GOT3 (cell line): ENCODE measurements around the gene METTL15.
"Not testable (repeated sequence)": the region's sequence is repeated elsewhere in the genome, so short reads cannot be mapped to it uniquely, and the experiment has no call there.

ENCODE experiments used
- DNase-seq: peaks from one replicate; lab custom pipeline; 2025; ENCODE audit warnings: mixed read lengths; lab: John Stamatoyannopoulos, UW

METTL15 gene, protein sequence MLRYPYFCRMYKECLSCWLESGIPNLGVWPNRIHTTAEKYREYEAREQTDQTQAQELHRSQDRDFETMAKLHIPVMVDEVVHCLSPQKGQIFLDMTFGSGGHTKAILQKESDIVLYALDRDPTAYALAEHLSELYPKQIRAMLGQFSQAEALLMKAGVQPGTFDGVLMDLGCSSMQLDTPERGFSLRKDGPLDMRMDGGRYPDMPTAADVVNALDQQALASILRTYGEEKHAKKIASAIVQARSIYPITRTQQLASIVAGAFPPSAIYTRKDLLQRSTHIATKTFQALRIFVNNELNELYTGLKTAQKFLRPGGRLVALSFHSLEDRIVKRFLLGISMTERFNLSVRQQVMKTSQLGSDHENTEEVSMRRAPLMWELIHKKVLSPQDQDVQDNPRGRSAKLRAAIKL

DNA sequence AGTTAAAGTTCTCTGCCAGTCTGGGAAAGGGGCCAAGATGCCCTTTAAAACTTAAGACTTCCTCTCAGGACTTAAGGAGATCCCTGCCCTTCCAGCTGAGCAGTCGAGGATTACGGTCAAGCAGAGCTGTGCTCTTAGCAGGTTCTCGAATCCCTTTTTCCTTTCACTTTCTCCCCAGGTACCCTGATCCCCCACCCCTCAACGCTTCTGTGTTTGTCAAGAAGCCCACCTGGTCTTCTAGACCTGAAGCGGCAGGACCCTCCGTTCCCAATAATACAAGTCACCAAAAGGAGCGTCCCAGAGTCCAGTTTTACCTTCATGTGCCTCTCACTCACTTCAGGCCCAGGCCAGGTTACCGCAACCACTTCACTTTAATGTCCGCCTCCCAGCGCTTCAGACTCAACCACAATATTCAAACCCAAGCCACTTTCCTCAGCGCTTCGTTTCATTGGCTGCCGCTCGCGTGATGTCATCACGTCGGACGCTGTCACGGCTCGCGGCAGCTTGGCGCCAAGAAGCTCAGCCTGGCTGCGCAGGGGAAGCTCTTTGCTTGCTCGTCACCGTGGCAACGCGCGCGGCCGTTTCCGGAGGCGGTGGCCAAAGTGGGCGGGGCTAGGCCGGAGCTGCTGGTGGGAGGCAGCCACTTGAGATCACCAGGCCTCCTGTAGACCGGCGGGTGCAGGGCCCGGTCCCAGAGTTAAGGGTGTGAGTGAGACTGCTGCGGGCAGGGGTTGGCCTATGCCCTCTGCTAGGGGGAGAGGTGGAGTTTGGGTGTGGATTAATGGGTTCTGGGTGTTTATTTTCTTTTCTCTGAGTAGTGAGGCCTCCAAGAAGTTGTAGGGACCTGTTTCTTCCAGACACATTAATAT is at the start of gene METTL15, which contains the start of gene KIF18A:
TSS of gene METTL15 (plus strand) at position 639 of the 869 bp plus-strand sequence. CDS start 4,947 bp downstream, outside the sequence.
TSS of gene KIF18A (minus strand) at position 407 of the 869 bp plus-strand sequence. CDS start 10,209 bp downstream, outside the sequence.
- peak; percentile 96 for DNase-seq

DNA sequence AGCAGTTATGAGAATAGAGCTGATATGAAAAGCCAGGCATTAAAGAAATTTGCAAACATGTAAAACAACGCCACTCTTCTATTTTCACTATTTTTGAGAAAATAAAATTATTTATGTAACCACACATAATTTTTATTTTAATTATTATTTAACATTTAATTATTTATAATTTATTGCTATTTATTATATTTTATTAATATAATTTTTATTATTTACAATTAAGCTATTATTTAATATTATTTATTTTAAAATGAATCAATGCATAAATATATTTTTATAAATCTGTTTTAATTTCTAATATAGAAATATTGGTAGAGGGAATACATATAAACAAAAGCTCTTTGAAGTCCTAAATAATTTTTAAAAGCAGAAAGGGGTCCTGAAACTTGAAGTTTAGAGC is 36.9 kb upstream of the METTL15 start:
- DNase-seq: no peak

DNA sequence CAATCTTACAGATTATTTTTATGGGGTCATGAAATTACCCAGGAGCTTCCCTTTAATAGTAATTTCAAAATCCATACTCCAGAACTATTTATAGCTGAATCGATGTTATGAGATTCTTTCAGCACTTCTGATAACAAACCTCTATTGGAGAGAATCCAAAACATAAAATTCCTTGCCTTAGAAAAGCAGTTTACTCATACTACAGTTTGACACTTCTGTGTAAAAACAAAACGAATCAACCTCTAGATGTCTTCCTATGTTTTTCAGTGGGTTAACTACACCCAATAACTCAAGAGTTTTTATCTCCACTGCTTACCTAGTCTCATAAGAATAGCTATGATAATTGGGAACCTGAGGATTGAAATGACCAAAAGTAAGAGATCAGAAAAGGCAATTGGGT is 35.9 kb upstream of the METTL15 start:
- DNase-seq: no peak

DNA sequence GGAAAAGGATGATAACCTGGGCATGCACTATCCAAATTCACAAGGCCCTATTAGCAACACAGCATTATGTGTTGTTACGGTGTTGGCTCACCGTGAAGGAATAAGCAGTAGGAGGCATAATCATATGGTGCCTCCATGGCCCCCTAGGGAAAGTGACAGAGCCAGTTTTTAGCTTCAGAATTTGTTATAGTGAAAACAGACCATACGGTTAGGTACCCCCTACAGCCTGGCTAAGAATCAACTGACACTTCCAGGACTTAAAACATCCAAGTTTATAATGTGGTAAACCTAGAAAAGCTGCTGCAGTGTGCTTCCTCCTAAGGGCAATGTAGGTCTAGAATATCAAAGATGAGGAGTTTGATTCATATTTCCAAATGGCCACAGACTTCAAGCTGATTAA is 30.7 kb upstream of the METTL15 start:
- DNase-seq: no peak

DNA sequence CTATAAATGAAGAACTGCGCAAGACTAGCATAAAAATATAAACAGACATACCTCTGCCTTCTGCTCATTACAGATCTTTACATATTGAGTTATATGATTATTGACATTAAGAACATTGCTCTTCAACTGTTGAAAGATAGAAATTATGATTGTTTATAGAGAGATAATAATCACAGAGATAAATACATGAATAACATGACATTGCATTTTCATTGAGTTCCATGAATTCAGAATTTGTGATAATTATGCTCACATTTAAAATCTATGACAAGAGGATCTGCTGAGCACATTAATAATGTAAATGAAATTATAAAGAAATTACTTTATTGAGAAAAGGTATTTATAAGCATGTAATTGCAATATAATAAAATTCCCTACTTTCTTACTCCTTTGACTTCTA is 25.1 kb upstream of the METTL15 start:
- no peak for DNase-seq

DNA sequence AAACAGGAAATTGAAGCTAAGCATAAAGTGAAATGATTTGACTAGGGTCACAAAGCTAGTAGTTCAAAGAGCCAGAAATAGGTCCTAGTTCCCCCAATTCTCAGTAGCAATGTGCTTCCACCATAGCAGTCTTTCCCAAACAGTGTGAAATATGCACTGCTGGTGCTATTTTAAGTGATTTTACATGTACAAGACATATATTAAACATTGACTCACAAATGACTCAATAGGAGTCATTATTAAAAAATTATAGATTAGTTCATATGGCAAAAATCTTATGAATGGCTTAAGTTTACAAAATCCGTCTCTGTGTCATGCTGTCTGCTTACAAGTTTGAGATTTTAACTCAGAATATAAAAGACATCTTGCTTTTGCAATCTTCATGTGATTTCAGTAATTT is 21.6 kb upstream of the METTL15 start:
- no peak for DNase-seq

DNA sequence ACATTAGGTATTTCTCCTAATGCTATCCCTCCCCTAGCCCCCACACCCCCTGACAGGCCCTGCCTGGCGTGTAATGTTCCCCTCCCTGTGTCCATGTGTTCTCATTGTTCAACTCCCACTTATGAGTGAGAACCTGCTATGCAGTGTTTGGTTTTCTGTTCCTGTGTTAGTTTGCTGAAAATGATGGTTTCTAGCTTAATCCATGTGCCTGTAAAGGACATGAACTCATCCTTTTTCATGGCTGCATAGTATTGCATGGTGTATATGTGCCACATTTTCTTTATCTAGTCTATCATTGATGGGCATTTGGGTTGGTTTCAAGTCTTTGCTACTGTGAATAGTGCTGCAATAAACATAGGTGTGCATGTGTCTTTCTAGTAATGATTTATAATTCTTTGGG is 21.0 kb upstream of the METTL15 start:
- not testable (repeated sequence) for DNase-seq

DNA sequence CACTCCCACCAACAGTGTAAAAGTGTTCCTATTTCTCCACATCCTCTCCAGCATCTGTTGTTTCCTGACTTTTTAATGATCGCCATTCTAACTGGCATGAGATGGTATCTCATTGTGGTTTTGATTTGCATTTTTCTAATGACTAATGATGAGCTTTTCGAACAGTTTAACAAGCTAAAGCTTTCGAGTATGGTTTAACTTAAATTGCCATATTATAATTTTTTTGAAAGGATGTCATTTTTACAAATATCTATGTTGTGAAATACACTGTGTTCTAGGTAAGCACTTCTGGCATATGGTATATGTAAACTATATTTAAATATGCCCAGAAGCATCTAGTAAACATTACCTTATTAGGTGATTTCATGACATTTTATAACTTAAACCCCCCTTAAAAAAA is 20.5 kb upstream of the METTL15 start:
- not testable (repeated sequence) for DNase-seq

DNA sequence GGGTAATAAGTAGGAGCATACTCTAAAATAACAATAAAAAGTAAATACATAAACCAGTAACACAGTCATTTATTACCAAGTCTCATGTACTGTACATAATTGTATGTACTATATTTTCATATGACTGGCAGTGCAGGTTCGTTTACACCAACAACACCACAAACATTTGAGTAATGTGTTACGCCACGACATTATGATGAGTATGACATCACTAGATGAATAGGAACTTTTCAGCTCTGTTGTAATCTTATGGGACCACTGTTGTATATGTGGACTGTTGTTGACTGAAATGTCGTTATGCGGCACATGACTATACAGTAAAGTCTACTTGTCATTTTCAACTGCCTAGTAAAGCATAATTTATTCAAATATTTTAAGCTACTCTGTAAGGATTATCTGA is 18.8 kb upstream of the METTL15 start:
- DNase-seq: no peak

DNA sequence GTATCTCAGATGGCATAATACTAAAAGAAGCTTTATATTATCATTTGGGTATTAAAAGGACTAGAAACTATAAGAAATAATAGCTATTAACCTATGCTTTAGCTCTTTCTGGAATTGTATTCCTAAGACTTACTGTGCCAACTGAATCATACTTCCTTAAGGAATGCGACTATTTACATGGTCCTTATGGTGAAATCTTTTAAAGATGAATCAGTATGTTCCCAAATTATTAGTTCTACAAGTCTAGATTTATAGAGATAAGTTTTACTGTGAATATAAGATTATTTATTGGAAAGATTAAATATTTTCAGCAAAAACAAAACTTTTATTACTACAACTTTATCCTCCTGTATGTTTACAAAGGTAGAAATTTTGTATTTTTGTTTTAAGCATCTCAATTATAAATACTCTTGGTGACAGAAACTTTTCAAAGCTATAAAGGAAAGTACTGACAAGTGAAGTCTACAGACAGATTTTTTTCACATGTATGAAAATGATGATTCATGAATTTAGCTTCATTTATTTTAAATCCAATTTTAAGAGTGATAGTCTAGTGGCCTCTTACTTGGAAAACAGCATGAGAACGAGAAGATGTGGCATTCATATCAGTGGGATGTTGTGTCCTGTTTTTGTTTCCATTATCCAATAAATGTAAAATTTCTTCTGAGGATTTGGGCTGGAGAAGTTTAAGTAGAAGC is 18.0 kb upstream of the METTL15 start:
- DNase-seq: no peak

DNA sequence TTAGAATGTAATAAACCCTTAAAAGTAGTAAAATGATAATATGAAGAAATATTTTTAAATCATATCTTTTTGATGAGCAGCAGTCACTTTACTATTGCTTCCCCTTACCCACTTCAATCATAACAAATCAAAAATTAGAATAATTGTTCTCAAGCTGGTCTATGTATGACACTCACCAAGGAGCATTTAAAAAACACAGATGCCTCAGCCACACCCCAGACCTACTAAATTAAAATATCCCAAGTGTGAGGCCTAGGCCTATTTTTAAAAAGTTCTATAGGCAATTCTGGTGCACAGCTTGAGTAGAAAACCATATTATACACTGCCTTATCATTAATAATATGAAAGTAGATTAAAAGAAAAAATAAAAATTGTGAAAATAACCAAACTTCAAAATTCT is 15.4 kb upstream of the METTL15 start:
- DNase-seq: no peak

DNA sequence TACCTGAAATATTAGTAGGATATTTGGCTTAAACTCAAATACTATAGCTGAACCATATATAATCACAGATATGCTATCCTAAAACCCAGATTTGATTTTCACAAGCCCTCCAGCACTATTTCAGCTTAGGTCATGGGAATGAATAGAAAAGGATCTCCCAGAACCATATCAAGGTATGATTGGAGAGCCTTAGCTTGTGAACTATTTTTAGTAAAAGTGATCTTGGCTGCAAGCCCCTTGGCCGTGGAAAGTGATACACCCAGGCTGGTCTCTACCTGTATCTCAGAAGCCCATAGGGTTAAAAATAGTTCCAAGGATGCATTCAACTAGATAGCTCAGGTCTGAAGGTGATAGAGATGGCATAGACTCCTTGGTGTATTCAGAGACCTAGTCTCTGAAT is 9.9 kb upstream of the METTL15 start:
- DNase-seq: no peak

DNA sequence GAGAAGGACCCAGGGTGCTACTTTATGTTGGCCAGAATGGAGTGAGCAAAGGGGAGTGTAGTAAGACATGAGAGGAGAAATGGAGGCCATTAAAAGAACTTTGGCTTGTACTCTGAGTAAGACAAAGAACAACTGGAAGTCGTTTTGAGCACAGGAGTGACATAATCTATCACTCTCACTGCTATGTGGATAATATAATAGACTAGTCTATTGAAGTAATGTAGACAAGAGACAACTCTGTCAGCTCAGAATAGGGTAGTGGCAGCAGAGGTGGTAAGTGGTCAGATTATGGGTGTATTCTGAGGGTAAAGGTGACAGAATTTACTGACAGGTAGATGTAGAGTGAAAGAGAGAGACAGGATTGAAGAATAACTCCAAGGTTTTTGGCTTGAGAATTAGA is 8.5 kb upstream of the METTL15 start:
- no peak for DNase-seq

DNA sequence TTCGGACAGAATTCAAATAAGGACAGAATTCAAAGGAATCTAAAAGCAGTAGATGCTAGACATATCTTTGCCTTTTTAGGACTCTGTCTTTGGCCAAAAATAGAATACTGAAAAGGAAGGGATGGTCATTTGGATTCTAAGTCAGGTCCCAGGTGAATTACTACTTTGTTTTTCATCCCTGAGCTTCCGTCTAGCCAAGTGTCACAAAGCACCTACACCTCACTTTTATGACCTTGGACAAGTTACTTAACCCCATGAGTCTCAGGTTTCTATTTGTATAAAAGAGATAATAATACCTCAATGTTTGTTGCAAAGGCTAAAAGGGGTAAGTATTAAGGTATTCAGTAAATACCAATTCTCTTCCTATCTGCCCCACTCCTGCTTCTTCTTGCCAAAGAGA is 7.5 kb upstream of the METTL15 start:
- no peak for DNase-seq

DNA sequence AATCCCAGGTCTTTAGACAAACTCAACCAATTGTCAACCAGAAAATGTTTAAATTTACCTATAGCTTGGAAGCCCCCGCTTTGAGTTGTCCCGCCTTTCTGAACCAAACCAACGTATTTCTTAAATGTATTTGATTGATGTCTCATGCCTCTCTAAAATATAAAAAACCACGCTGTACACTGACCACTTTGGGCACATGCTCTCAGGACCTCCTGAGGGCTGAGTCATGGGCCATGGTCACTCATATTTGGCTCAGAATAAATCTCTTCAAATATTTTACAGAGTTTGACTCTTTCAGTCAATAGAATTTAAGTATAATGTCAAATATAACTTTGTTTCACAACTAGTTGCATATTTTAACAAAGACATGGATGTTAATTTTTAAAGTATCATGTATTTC is 5.9 kb upstream of the METTL15 start:
- not testable (repeated sequence) for DNase-seq

DNA sequence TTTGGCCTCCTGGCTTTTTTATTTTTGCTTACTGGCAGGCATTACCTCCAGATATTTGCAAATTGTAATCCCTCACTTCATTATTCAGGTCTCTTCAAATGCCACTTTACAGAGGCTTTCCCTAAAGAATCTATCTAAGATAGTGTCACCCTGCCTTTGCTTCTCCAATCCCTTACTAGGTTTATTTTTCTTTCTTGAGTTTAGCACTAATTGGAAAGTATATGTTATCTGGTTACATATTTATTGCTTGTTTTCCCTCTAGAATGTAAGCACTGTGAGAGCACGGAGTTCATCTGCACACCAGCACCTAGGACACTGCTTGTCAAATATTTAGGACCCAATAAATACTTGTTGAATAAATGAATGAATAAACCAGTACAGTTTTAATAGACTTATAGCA is 3.8 kb upstream of the METTL15 start:
- DNase-seq: no peak

DNA sequence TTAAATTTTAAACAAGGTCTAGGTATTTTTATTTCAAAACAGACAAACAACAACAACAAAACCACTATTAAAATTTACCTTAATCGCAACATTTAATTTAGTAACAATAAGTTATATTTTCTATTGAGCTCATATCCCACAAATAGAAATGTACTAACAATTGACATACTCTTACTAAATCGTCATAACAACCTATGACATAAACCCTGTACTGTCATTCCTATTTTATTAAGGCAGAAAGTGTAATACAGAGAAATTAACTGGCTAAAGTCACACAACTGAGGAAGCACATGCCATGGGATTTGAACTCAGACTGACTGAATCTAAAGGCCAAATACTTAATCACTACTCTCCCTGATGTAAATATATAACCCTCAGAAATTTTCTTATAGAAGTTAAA is 3.2 kb upstream of the METTL15 start:
- DNase-seq: no peak

DNA sequence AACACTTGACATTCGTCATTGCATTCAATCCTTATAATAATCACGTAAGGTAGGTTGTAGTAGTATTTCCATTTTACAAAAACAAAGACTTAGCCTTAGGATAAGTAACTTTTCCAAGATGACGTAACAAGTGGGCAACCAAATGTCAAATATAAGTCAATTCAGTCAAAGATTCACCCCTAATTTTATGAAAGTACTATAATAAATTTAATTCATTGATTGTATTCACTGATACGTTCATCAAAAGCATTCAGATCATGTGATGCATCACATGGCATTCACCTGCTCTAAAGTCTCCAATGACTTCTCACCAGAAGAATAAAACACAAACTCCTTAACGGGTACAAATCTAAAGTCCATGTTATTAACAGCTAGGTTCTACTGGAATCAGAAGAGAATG is 2.3 kb upstream of the METTL15 start:
- DNase-seq: no peak

DNA sequence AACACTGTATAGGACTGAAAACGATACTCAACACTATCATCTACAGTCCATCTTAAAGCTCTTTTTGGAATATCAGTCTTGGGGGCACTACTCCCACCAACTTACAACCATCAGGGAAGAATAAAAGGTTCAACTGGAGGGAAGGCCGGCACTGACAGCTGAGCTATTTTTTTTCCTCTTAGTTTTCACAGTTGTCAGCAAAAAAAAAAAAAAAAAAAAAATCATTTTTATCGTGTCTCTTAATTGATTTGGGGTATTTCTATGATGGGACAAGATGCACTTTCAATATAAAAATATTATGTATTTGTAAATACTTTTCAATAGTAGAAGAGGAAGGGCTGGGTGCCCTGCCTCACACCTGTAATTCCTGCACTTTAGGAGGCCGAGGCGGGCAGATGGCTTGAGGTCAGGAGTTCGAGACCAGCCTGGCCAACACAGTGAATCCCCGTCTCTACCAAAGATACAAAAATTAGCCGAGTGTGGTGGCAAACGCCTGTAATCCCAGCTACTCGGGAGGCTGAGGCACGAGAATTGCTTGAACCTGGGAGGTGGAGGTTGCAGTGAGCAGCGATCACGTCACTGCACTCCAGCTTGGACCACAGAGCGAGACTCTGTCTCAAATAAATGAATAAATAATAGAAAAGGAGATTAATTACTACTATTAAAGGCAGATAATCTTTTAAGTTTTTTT is 1.7 kb upstream of the METTL15 start:
- DNase-seq: no peak

DNA sequence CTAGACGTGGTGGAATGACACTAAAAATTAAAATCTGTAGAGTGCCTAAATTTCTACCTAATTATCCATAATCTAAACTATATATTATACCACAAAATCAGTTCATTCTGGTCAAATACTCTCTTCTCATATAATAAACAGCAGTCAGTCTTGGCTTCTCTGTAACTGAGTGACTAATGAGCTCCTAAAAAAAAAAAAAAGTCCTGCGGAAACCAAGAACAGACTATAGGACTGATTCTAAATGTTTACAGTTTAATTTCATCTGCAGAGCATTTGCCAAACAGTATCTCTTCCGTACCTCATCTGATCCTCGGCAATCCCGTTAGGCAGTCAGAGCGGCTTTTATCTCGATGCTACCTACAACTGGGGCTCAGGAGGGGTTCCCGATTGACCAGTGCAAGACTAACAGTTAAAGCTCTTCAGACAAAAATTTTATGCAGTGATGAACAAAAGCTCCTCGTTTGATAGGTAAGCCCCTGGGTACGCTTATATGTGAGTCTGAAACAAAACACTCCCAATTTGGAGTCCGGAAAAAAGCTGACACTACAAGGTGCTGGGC is 918 bp upstream of the METTL15 start:
- DNase-seq: no peak

DNA sequence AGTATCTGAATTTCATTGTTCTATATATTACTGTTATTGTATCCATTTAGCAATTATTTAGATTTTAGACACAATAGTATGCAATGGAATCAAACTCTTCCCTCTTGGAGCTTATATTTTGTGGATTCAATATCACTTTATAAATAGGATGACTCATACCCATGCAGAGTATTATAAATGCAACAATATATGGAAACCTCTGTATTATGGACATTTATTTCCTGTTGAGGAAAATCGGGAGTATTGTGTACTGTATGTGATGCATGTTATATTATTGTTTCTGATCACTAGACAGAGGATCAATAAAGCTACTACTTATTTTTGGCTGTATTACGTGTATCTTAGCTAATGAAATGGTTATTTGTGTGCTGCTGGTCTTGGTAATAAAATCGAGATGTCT is 770 bp downstream of the METTL15 start:
- no peak for DNase-seq
